Left colon (tissue), 2 donors: ENCODE results near the gene CYP39A1. TPM values are rescaled to one million over a fixed set of nuclear protein-coding genes. Genes with fewer than 3 reads are reported as not detected.

ENCODE experiments used
- ATAC-seq: fragments of 200-7000 bp; cut with Tn5 transposase; one replicate; pipeline ENCODE4 v1.9.1; 2020; ENCODE audit warnings: mild to moderate bottlenecking, moderate library complexity
- DNase-seq, 2 donors: peaks; one replicate each; pipeline ENCODE4 v3.0.0-alpha.2; 2020
- intact Hi-C, 2 donors: fragments of 100-400 bp; cut with DNase I in 1 of 2; cut with micrococcal nuclease in 1 of 2; formaldehyde crosslinking; loops; one replicate each; pipeline versions ENCODE4 v1.11.2 to v1.14.0; 2022; cut with DNase I, micrococcal nuclease
- total RNA-seq, 2 donors: library from RNA; stranded (reverse); fragmentation: NEBNext Ultra II Directional; extraction: Animal tissue kit (Norgen Biotek cat#: 25700); gene quantifications; one replicate each; pipeline ENCODE4 v1.2.1, GENCODE V29; 2021
- donor health status: DM: no; HTN: no; CAD: no.
- donor health status: DM: yes; HTN: yes; CAD: no.

The CYP39A1 gene
- total RNA-seq, 2 donors from 2014 or later, result 2.9 to 3.0 TPM

GRCh38 chr6:46538800-46539480 lies 113.7 kb downstream of the CYP39A1 start:
- DNase-seq (no peak), ATAC-seq (no peak)
- intact Hi-C loops, result no loop called here

- intact Hi-C loops, result no loop called here
- DNase-seq (no peak), ATAC-seq (no peak)
Measured at GRCh38 chr6:46530896-46531295, 121.7 kb downstream of the CYP39A1 start.

- ATAC-seq (no peak), DNase-seq (no peak)
- intact Hi-C loops, result no loop called here
Measured at GRCh38 chr6:46528961-46529750, 123.5 kb downstream of the CYP39A1 start.

- DNase-seq (no peak), ATAC-seq (no peak)
- intact Hi-C loops, result no loop called here
Measured at GRCh38 chr6:46526607-46527006, 126.0 kb downstream of the CYP39A1 start.

- no peak for DNase-seq
Measured at GRCh38 chr6:46525583-46525982, 127.0 kb downstream of the CYP39A1 start.

GRCh38 chr6:46521464-46521971 lies 131.1 kb downstream of the CYP39A1 start:
- intact Hi-C loops, result no loop called here
- DNase-seq (no peak), ATAC-seq (no peak)

More at GRCh38 chr6:46525583-46525982, 127.0 kb downstream of the CYP39A1 start:
- intact Hi-C loops, result no loop called here
- no peak for ATAC-seq

- no peak for ATAC-seq
- DNase-seq, result no peak
- intact Hi-C loops, result no loop called here
Measured at GRCh38 chr6:46517202-46517601, 135.4 kb downstream of the CYP39A1 start.

GRCh38 chr6:46513533-46513932 lies 139.1 kb downstream of the CYP39A1 start:
- intact Hi-C loops, result no loop called here
- DNase-seq (no peak), ATAC-seq (no peak)

- intact Hi-C loops, result no loop called here
- ATAC-seq, result no peak
- no peak for DNase-seq
Measured at GRCh38 chr6:46511320-46511719, 141.3 kb downstream of the CYP39A1 start.

- DNase-seq, result no peak
- intact Hi-C loops, result no loop called here
- no peak for ATAC-seq
Measured at GRCh38 chr6:46510651-46511050, 142.0 kb downstream of the CYP39A1 start.

- intact Hi-C loops, result no loop called here
Measured at GRCh38 chr6:46509981-46510510, 142.6 kb downstream of the CYP39A1 start.

GRCh38 chr6:46509063-46509462 lies 143.6 kb downstream of the CYP39A1 start:
- ATAC-seq (no peak), DNase-seq (no peak)
- intact Hi-C loops, result no loop called here

More at GRCh38 chr6:46509981-46510510, 142.6 kb downstream of the CYP39A1 start:
- ATAC-seq (no peak), DNase-seq (no peak)

- ATAC-seq (peak; percentile 81), DNase-seq (no peak)
- intact Hi-C loops, result no loop called here
Measured at GRCh38 chr6:46507426-46507825, 145.2 kb downstream of the CYP39A1 start.

GRCh38 chr6:46505693-46506512 lies 146.7 kb downstream of the CYP39A1 start:
- no peak for ATAC-seq
- intact Hi-C loops, result no loop called here
- DNase-seq, result no peak

GRCh38 chr6:46504242-46504641 lies 148.4 kb downstream of the CYP39A1 start:
- DNase-seq, result no peak
- peak; percentile 92 for ATAC-seq
- intact Hi-C loops, result no loop called here

GRCh38 chr6:46502486-46503119 lies 150.0 kb downstream of the CYP39A1 start:
- intact Hi-C loops, result no loop called here
- DNase-seq (no peak), ATAC-seq (no peak)

- intact Hi-C loops, result no loop called here
- ATAC-seq, result no peak
- DNase-seq, result no peak
Measured at GRCh38 chr6:46501136-46502089, 151.2 kb downstream of the CYP39A1 start.

GRCh38 chr6:46500382-46500781 lies 152.2 kb downstream of the CYP39A1 start:
- intact Hi-C loops, result no loop called here
- ATAC-seq, result no peak
- no peak for DNase-seq
